ENCODE measurements around the gene MAML3. TPM values are rescaled to one million over a fixed set of nuclear protein-coding genes. Genes with fewer than 3 reads are reported as not detected.

MAML3 gene
- 6.5 TPM for polyA plus RNA-seq (2012; ENCODE audit: insufficient read length, low read depth)

GRCh38 chr4:140153718-140154571, at the start of gene MAML3:
Gene MAML3 (minus strand): TSS chr4:140154184. CDS start chr4:140153327, 857 bp downstream.
- peak; percentile 93 for TF ChIP-seq TAF1 (IDR thresholded peaks at IDR 0.05; ENCODE audit: borderline replicate concordance, insufficient read depth, low read length)
- TF ChIP-seq REST (IDR thresholded peaks at IDR 0.05; ENCODE audit: insufficient read depth in 1 of 2, low read depth in 2 of 2, low read length in 2 of 2): peak in 1 of 2 experiments; percentile 44; a peak in 1 of 4 replicates
- TF ChIP-seq POLR2AphosphoS5 (IDR thresholded peaks at IDR 0.05; ENCODE audit: low read depth, low read length): peak; percentile 75
- TF ChIP-seq SIN3A (IDR thresholded peaks at IDR 0.05; ENCODE audit: borderline replicate concordance, insufficient read depth, low read length): peak; percentile 90
- TF ChIP-seq FOXP2 (optimal IDR thresholded peaks at IDR 0.05; ENCODE audit: borderline replicate concordance, extremely low read depth, extremely low read length, insufficient read depth): peak; percentile 100

- TF ChIP-seq REST (IDR thresholded peaks at IDR 0.05; ENCODE audit: insufficient read depth in 1 of 2, low read depth in 2 of 2, low read length in 2 of 2) (no peak), FOXP2 (optimal IDR thresholded peaks at IDR 0.05; ENCODE audit: borderline replicate concordance, extremely low read depth, extremely low read length, insufficient read depth) (no peak), TAF1 (IDR thresholded peaks at IDR 0.05; ENCODE audit: borderline replicate concordance, insufficient read depth, low read length) (no peak), POLR2AphosphoS5 (IDR thresholded peaks at IDR 0.05; ENCODE audit: low read depth, low read length) (no peak), SIN3A (IDR thresholded peaks at IDR 0.05; ENCODE audit: borderline replicate concordance, insufficient read depth, low read length) (no peak)
These were observed 45.0 kb upstream of the MAML3 start for GRCh38 chr4:140198942-140199341.

GRCh38 chr4:140195806-140196205, 41.8 kb upstream of the MAML3 start:
- no peak for TF ChIP-seq TAF1 (IDR thresholded peaks at IDR 0.05; ENCODE audit: borderline replicate concordance, insufficient read depth, low read length)
- TF ChIP-seq POLR2AphosphoS5 (IDR thresholded peaks at IDR 0.05; ENCODE audit: low read depth, low read length): no peak
- no peak for TF ChIP-seq SIN3A (IDR thresholded peaks at IDR 0.05; ENCODE audit: borderline replicate concordance, insufficient read depth, low read length)
- no peak for TF ChIP-seq REST (IDR thresholded peaks at IDR 0.05; ENCODE audit: insufficient read depth in 1 of 2, low read depth in 2 of 2, low read length in 2 of 2)
- no peak for TF ChIP-seq FOXP2 (optimal IDR thresholded peaks at IDR 0.05; ENCODE audit: borderline replicate concordance, extremely low read depth, extremely low read length, insufficient read depth)

- TF ChIP-seq FOXP2 (optimal IDR thresholded peaks at IDR 0.05; ENCODE audit: borderline replicate concordance, extremely low read depth, extremely low read length, insufficient read depth) (no peak), POLR2AphosphoS5 (IDR thresholded peaks at IDR 0.05; ENCODE audit: low read depth, low read length) (no peak), SIN3A (IDR thresholded peaks at IDR 0.05; ENCODE audit: borderline replicate concordance, insufficient read depth, low read length) (no peak), TAF1 (IDR thresholded peaks at IDR 0.05; ENCODE audit: borderline replicate concordance, insufficient read depth, low read length) (no peak), REST (IDR thresholded peaks at IDR 0.05; ENCODE audit: insufficient read depth in 1 of 2, low read depth in 2 of 2, low read length in 2 of 2) (no peak)
These were observed 35.8 kb upstream of the MAML3 start for GRCh38 chr4:140189805-140190204.
